T1000 (cell line): ENCODE measurements around the gene WDR7.

Source experiments
- DNase-seq: peaks from one replicate; lab custom pipeline; 2025; ENCODE audit warnings: mixed read lengths; lab: John Stamatoyannopoulos, UW

WDR7 gene

DNA sequence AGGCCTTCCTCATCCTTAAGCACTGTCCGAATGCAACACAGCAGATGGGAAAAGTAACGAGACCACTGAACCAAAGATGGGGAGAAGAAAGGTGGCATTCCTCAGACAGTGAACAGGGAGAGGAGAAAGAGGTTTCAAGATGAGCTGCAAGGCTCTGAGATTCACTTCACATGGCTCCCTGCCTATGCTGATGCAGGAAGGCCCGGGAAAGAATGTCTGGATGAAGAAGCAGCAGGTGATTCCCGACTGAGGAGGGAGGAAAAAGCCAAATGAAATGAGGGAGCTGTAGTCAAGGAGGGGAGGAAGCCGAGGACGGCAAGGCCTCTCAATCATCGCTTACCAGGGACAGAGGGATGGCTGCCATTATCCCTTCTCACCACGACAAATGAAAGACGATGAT is 397.2 kb downstream of the WDR7 start:
- DNase-seq = no peak

GRCh38 chr18:57048859-57049258 is 397.7 kb downstream of the WDR7 start:
- DNase-seq = no peak

DNA sequence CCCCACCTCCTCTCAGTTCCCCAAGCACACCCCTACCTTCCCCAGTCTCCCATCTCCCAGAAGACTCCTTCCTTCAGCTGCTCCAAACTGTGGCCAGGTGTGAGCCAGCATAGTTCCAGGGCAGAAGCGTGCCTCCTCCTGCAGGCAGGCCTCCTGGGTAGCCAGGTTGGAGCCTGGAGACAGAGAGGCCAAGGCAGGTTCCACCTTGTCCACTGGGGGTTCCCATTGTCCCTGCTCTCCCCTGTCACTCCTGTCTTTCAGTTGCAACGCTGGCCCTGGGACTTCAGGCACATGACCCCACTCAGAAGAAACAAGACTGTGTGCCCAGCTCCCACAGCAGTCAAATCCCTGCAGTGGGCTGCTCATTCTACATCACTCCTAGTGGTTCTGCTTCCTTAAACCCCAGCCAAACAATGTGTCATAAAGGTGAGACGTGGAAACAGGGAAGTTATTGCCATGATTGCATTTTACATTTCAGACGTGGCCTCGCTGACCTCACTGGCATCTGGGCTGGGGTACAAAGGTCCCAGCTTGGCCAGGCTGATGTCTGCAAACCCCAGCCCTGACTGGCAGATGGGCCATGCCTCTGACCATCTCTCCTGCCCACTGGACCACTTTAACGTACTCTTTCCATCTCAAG is 399.3 kb downstream of the WDR7 start:
- no peak for DNase-seq

DNA sequence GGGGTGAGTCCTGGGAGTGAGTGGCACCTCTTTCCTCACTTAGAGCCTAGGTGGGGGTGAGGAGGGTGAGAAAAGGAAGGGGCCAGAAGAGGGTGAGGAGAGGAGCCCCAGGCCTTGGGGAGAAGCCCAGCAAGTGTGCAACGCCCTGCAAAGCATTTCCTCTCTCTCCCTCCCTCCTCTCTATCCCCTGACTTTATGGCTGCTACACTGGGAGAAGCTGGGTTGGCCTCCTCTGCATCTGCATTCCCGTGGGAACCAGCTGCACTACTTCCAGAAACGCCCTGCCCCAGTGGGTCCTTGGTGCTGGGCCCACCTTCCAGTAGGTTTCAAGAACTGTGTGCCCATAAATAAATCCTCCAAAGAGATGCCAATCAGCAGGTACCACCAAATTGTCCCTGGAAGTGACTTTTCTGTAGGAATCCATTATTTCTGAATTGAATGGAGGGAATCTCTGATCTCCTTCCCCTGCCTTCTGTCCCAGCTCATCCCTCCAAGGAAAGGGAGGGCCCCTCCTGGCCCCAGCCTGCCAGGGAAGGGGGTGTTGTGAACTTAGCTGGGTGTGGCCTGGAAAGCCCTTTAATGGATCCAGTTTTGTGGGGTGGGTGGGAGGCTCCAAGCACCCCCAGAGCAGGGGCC is 400.0 kb downstream of the WDR7 start:
- no peak for DNase-seq

DNA sequence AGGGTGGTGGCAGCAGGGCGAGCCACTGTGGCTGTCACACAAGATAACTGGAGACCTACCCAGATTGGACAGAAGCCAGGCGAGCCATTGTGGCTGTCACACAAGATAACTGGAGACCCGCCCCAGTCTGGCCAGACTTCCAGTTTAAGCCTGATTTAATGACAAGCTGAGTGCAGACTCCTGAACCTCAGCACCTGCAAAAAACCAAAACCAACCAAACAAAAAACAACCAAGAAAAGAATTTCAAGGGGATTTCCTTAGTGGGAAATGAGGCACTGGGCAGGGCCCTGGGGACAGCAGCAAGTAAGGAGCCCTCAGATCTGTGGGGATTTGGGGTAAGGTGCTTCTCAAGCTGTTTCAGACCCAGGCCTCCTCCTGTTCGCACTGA is 400.5 kb downstream of the WDR7 start:
- no peak for DNase-seq

- DNase-seq = no peak
Measured at GRCh38 chr18:57052173-57052572, 401.0 kb downstream of the WDR7 start.

DNA sequence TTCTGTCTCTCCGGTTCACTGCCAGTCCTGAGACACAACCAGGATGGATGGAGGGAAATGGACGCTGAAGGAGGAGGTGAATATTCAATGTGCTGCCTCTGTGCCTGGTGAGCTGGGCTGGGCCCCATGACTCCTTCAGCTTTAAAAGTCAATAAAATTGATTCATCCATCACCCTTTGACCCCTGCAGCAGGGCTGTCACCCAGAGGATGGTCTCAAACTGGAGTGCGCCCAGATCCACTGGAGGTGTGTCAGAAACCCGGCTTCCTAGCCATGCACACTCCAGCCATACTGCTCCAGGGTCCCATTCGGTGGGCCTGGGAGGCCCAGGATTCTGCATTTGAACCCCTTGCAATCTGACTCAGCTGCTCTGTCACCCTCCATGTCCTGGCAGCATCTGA is 401.6 kb downstream of the WDR7 start:
- DNase-seq = no peak

DNA sequence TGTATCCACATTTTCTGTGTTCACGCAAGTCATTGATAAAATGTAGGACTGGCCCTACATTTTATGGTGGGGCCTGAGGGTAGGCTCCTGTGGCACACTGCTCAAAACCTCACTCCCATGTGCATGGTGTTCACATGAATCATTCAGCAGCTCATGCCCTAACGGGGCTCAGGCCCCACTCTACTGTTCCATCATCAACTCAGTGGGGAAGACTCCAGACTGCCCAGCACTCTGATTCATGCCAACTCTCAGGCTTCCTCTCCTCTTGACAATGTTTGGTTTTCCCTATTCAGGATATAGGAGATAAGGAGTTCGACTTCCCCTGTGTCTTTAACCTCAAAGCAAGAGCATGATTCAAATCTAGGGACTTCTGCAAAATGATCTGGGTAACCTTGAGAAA is 403.7 kb downstream of the WDR7 start:
- DNase-seq = no peak

DNA sequence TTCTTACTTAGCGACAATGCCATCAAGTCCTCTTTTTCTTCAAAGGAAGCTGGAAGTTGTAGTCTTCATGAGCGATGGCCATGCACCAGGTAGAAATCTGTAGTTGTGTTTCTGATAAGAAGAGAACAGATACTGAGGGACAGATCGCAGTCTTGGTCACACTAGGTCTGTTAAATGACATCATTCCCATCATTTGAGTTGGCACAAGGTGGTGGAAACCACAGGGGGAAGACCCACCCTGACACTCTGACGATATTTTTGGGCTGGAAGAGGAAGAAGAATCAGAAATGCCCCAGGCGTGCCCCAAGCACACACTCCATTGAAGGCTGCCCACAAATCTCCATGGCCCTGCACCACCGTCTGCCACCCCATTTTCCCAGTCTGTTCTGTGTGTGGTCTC is 406.7 kb downstream of the WDR7 start:
- DNase-seq = no peak

DNA sequence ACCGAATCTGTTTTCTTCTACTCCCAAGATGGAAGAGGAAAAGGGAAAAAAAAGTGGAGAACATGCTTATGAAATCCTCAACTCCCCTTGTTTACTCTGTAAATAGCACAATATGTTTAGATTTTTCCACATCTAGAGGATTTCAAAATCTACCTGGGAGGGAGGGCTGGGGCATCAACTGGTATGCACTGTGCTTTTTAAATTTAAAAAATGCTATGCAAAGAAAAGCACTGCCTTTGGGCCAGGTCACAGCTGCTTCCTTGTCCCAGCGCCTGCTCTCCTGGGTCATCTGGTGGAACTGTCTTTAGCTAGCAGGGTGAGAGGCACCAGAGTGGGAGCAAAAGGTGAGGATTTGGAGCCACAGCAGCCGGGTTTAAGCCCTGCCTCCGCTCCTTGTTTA is 407.6 kb downstream of the WDR7 start:
- no peak for DNase-seq

- no peak for DNase-seq
Measured at GRCh38 chr18:57059366-57059765, 408.2 kb downstream of the WDR7 start.

- no peak for DNase-seq
Measured at GRCh38 chr18:57060814-57061213, 409.7 kb downstream of the WDR7 start.

DNA sequence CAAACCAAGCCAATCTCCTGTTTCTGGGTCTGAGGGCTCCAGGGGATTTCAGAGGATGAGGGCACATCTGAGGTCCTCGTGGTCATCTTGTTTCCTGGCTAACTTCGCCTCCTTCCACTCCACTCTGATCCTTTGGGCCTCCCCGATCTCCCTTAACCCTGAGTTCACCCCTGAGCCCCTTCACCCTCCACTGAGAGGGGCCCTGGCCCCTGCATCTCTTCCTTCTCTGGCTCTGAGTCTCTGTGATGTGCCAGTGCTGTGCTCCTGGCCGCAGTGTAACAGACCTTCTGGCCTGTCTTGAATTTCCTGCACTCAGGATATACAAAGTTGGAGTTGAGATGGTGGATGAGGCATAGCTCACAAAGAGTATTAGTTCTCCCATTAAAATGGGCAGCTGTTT is 411.0 kb downstream of the WDR7 start:
- DNase-seq = no peak

GRCh38 chr18:57062844-57063243 is 411.7 kb downstream of the WDR7 start:
- no peak for DNase-seq

DNA sequence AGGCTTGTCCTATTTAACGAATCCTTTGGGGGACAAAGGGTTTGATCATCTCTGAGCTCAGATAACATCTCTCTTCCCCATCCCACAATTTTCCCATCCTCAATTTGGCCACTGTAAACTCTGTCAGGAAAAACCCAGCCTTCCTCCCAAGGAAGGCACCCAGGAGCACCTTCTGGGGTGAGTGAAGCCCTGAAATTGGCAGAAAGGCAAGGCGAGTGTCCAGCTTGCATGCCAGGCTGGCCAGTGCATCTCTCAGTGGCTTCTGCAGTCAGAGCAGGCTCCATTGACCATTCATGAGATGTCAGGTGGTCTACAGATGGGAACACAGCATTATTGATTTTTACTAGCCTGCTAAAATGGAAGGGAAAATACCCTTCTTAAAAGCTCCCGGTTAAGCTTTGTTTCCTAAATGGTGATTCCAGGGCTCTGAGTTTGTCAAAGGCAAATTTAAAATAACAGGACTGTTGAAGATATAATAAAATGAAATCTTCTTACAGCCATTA is 412.5 kb downstream of the WDR7 start:
- DNase-seq = no peak

DNA sequence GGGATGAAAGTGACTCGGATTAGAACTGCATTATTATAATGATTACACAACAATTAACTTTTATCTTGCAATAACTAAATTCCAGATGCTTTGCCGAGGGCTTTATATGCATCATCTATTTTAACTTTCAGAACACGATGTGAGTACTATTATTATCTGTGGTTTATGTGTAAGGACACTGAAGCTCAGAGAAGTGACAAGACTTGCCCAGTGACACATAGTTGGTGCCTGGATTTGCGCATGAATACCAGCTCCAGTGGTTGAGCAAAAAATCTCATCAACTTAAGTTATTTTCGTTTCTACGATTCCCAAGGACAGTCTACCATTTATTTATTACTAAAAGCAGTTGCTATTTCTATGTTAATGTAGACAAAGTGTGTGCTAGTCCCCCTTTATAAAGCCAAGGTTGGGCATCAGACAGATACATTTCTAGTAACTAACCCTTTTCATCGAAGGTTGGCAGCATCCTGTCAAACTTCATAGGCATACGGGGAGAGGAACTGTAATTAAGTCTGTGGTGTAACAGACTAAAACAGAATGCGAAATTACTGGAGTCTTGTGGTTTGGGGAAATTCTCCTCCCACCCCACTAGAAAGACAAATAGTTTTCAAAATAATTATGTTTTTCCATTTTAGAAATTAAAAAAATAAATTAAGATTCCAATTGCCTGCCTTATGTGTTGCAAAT is 422.5 kb downstream of the WDR7 start:
- DNase-seq = no peak

GRCh38 chr18:57075716-57076400 is 424.7 kb downstream of the WDR7 start:
- no peak for DNase-seq

- DNase-seq = no peak
Measured at GRCh38 chr18:57077005-57077765, 426.0 kb downstream of the WDR7 start.

- no peak for DNase-seq
Measured at GRCh38 chr18:57077786-57078552, 426.8 kb downstream of the WDR7 start.

GRCh38 chr18:57078614-57079013 is 427.5 kb downstream of the WDR7 start:
- no peak for DNase-seq

DNA sequence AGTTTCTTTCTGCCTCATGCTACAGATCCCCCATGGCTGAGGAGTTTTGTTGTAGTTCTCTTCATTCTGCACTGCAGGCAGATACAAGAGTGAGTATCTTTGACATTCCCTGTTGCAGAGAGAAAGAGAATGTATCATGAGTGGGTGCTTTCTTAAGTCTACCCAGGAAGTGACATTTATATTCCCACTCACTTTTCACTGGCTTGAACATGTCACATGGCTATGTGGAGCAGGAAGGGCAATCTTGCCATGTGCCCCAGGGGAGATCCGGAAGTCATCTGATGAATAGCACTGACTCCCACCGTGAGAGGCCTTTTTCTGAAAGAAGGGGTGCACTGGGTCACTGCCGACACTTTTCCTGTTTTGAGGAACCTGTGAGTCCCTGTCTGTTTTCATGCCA is 429.3 kb downstream of the WDR7 start:
- DNase-seq = no peak
